Calu3 (cell line): Measurements from ENCODE around the gene KANSL1. TPM values are rescaled to one million over a fixed set of nuclear protein-coding genes. Genes with fewer than 3 reads are reported as not detected.

Experiments used
- BruUV-seq: library from RNA; stranded (reverse); fragments of 400-500 nt; replicated peaks from 2 replicates; lab custom pipeline; 2021; lab: Mats Ljungman, UMichigan
- CTCF ChIA-PET: fragments of 300-600 bp; sonication (Branson Sonifier 250); formaldehyde crosslinking; loops from one replicate; lab custom pipeline; 2022; ENCODE audit warnings: antibody characterized with exemption; lab: Charles Lee
- DNase-seq: peaks from one replicate; pipeline ENCODE4 v3.0.0; 2022
- H3K27ac Mint-ChIP-seq: one replicate; pipeline ENCODE4 v1.8.0; 2022; ENCODE audit warnings: mixed read lengths; ENCODE audit not compliant: unreplicated experiment
- H3K27me3 Mint-ChIP-seq: one replicate; pipeline ENCODE4 v1.8.0; 2022; ENCODE audit warnings: mixed read lengths; ENCODE audit not compliant: unreplicated experiment
- H3K36me3 Mint-ChIP-seq: one replicate; pipeline ENCODE4 v1.8.0; 2022; ENCODE audit warnings: mild to moderate bottlenecking, moderate library complexity, mixed read lengths; ENCODE audit not compliant: insufficient read depth, unreplicated experiment
- H3K4me1 Mint-ChIP-seq: one replicate; pipeline ENCODE4 v1.8.0; 2022; ENCODE audit warnings: mild to moderate bottlenecking, low read depth, mixed read lengths; ENCODE audit not compliant: unreplicated experiment
- H3K4me3 Mint-ChIP-seq: one replicate; pipeline ENCODE4 v1.8.0; 2022; ENCODE audit warnings: mild to moderate bottlenecking, low read depth, moderate library complexity, mixed read lengths; ENCODE audit not compliant: unreplicated experiment
- H3K9me3 Mint-ChIP-seq: one replicate; pipeline ENCODE4 v1.8.0; 2022; ENCODE audit warnings: low read depth, mixed read lengths; ENCODE audit not compliant: unreplicated experiment
- intact Hi-C: fragments of 100-400 bp; cut with micrococcal nuclease; formaldehyde crosslinking; loops from one replicate; pipeline ENCODE4 v1.10.0; 2022; ENCODE audit not compliant: unreplicated experiment
- total RNA-seq: library from RNA; stranded (reverse); gene quantifications from 2 replicates; pipeline ENCODE4 v1.2.3, GENCODE V29; 2022
- TF ChIP-seq, protein P1 (sequence below): fragments of 200-600 bp; IDR thresholded peaks from one replicate; pipeline ENCODE4 v1.8.0; 2022; ENCODE audit warnings: antibody characterized with exemption; ENCODE audit not compliant: unreplicated experiment

The KANSL1 gene
- total RNA-seq, 1 experiment from 2014 or later = 190 TPM

DNA sequence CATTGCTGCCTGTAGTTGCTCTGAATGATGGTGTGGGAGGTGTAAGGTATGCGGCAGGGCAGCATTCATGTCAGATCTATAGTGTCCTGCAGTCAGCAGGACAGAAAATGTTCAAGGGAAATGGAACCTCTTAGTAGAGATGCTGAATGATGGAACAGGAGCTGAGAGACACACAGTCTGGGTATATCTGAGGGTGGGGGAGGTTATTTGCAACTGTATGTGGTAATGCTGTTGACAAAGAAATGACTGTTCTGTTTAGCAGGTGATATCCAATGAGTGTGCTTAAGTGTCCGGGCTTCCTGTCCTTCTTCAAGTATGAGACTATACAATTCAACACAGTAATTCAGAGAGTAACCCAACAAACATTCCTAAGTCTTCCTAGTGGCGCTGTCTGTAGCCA lies 147.6 kb downstream of the KANSL1 start:
- no peaks in the 10 kb centered on the region for H3K9me3 Mint-ChIP-seq
- BruUV-seq = no TSS peak
- H3K27me3 Mint-ChIP-seq = no peaks in the 10 kb centered on the region
- peaks cover 17% of the 10 kb centered on the region for H3K4me1 Mint-ChIP-seq
- intact Hi-C loops = no loop called here
- no peak for DNase-seq
- no peak overlapping the region for H3K27ac Mint-ChIP-seq
- TF ChIP-seq, protein P1, sequence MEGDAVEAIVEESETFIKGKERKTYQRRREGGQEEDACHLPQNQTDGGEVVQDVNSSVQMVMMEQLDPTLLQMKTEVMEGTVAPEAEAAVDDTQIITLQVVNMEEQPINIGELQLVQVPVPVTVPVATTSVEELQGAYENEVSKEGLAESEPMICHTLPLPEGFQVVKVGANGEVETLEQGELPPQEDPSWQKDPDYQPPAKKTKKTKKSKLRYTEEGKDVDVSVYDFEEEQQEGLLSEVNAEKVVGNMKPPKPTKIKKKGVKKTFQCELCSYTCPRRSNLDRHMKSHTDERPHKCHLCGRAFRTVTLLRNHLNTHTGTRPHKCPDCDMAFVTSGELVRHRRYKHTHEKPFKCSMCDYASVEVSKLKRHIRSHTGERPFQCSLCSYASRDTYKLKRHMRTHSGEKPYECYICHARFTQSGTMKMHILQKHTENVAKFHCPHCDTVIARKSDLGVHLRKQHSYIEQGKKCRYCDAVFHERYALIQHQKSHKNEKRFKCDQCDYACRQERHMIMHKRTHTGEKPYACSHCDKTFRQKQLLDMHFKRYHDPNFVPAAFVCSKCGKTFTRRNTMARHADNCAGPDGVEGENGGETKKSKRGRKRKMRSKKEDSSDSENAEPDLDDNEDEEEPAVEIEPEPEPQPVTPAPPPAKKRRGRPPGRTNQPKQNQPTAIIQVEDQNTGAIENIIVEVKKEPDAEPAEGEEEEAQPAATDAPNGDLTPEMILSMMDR = no peak
- CTCF ChIA-PET = interaction anchor here (0.6 kb wide), 2 partner anchors 112 to 1011 kb away, joined by 3 read pairs; no protein-coding TSS in a partner anchor
- H3K36me3 Mint-ChIP-seq = peaks cover 82% of the 10 kb centered on the region
- H3K4me3 Mint-ChIP-seq = no peak overlapping the region

DNA sequence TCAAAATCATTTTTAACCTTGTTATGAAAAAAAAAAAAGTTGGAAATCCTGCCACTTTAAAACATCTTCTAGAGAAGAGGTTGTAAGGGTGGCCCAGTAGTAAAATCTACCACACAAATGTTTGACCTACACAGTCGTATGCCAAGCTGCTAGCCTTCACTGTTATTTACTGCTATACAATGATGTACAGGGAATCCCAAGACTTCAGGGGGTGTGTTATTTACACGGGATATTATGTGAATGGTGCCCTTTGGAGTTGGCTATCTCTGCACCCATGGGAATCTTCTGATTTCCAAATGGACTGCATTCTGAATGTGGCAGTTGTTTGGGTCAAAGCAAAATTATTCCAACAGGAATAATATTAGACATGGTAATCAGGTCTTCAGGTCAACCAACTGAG lies 148.2 kb downstream of the KANSL1 start:
- Mint-ChIP-seq H3K27ac (peak overlapping the region; percentile 11), H3K4me3 (no peak overlapping the region), H3K9me3 (no peaks in the 10 kb centered on the region), H3K36me3 (peaks cover 82% of the 10 kb centered on the region), H3K27me3 (no peaks in the 10 kb centered on the region), H3K4me1 (peaks cover 17% of the 10 kb centered on the region)
- no peak for DNase-seq
- TF ChIP-seq, protein P1 = no peak
- intact Hi-C loops = loop anchor here (1.0 to 5.0 kb wide), 3 partner anchors 43 to 167 kb away; no protein-coding TSS in a partner anchor
- BruUV-seq = no TSS peak
- CTCF ChIA-PET = interaction anchor here (0.7 to 1.8 kb wide), 14 partner anchors 9 to 405 kb away, joined by 3 to 41 read pairs (median 4); partner anchors contain the start of gene KANSL1

DNA sequence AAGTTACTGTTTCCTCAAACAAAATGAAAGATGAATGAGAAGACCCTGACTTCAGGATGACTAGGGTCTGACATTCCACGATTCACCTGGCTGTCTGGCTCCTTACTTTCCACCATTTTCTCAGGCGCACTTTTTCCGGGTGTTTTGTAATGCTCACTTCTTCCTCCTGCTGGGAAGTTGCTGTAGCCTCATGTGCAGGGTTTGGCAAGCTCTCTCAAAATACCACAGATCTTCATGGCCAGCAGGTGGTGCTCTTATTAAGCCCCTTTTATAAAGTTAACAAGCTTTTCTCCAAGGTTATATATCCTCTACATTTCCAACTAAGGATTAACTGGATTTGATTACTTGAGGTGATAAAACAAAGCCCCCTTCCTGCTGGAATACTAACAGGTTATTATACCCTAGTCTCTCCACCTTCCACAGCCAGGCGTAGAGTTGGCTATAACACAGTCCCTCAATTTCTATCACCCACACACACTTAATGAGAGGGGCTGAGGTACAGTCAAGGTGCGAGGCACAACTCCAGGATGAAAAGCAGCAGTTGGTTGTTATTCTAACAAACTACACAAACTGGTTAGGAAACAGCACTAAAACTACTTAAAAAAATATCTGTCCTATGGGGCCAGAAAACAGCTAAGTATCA lies 148.8 kb downstream of the KANSL1 start:
- peaks cover 82% of the 10 kb centered on the region for H3K36me3 Mint-ChIP-seq

DNA sequence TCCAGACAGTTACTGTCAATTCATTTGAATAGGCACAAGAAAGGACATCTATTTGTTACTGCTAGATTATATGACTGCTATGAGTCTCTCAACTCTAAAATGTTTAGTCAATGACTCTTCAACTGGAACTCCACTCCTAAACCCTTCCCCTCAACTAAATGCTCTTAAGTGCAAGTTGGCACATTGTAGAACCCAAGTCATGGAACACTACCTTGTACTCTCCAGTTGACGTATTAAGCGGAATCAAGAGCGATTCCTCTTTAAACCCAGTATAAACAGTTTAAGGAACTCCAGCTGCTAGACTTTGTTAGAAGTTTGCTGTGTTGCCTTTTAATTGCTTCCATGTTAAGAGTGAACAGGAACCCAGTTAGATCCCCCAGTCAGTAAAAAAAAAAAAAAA lies 149.6 kb downstream of the KANSL1 start:
- H3K9me3 Mint-ChIP-seq = no peaks in the 10 kb centered on the region
- peaks cover 83% of the 10 kb centered on the region for H3K36me3 Mint-ChIP-seq
- no peak for DNase-seq
- intact Hi-C loops = loop anchor here (1.0 to 5.0 kb wide), 3 partner anchors 41 to 169 kb away; no protein-coding TSS in a partner anchor
- peak overlapping the region; percentile 11 for H3K27ac Mint-ChIP-seq
- no TSS peak for BruUV-seq
- TF ChIP-seq, protein P1 = no peak
- H3K4me3 Mint-ChIP-seq = no peak overlapping the region
- H3K4me1 Mint-ChIP-seq = peaks cover 17% of the 10 kb centered on the region
- no peaks in the 10 kb centered on the region for H3K27me3 Mint-ChIP-seq
- CTCF ChIA-PET = interaction anchor here (0.6 to 1.8 kb wide), 15 partner anchors 8 to 403 kb away, joined by 3 to 41 read pairs (median 4); partner anchors contain the start of gene KANSL1

More for the DNA sequence above, 148.8 kb downstream of the KANSL1 start:
- Mint-ChIP-seq H3K27ac (peak overlapping the region; percentile 11), H3K9me3 (no peaks in the 10 kb centered on the region), H3K4me1 (peaks cover 17% of the 10 kb centered on the region), H3K4me3 (no peak overlapping the region), H3K27me3 (no peaks in the 10 kb centered on the region)
- CTCF ChIA-PET = interaction anchor here (0.6 to 1.8 kb wide), 18 partner anchors 8 to 404 kb away, joined by 3 to 41 read pairs (median 4); partner anchors contain the start of gene KANSL1
- no TSS peak for BruUV-seq
- intact Hi-C loops = loop anchor here (1.0 to 5.0 kb wide), 3 partner anchors 42 to 168 kb away; no protein-coding TSS in a partner anchor
- peak; percentile 83 for DNase-seq
- TF ChIP-seq, protein P1 = peak; percentile 93
